Measurements from ENCODE around the gene ASB1.

Gene ASB1

DNA sequence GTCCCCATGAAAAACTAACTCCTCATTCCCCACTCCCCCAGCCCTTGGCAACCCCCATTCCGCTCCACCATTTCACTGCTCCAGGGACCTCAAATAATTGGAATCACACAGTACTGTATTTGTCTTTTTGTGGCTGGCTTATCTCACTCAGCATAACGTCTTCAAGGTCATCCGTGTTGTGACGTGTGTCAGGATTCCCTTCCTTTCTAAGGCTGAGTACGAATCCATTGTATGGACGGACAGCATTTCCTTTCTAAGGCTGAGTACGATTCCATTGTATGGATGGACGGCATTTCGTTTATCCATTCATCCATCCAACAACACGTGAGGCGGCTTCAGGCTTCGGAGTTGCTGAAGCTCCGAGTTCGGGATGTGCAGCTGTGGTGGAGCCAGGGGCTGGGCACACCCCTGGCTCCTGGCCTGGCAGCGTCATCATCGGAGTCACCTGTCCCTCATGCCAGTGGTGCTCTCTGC is 1.2 kb upstream of the ASB1 start:
- no peak overlapping the region for H3K4me3 ChIP-seq (replicated peaks; ENCODE audit: insufficient read depth, low read length)

GRCh38 chr2:238425979-238426567 is 654 bp upstream of the ASB1 start:
- no peak for TF ChIP-seq GABPA (IDR thresholded peaks at IDR 0.05; ENCODE audit: low read depth)
- no peak for TF ChIP-seq SPI1 (IDR thresholded peaks at IDR 0.05; ENCODE audit: borderline replicate concordance, low read depth)
- no peak for TF ChIP-seq POLR2AphosphoS5 (IDR thresholded peaks at IDR 0.05; ENCODE audit: low read depth)
- TF ChIP-seq, protein P1, sequence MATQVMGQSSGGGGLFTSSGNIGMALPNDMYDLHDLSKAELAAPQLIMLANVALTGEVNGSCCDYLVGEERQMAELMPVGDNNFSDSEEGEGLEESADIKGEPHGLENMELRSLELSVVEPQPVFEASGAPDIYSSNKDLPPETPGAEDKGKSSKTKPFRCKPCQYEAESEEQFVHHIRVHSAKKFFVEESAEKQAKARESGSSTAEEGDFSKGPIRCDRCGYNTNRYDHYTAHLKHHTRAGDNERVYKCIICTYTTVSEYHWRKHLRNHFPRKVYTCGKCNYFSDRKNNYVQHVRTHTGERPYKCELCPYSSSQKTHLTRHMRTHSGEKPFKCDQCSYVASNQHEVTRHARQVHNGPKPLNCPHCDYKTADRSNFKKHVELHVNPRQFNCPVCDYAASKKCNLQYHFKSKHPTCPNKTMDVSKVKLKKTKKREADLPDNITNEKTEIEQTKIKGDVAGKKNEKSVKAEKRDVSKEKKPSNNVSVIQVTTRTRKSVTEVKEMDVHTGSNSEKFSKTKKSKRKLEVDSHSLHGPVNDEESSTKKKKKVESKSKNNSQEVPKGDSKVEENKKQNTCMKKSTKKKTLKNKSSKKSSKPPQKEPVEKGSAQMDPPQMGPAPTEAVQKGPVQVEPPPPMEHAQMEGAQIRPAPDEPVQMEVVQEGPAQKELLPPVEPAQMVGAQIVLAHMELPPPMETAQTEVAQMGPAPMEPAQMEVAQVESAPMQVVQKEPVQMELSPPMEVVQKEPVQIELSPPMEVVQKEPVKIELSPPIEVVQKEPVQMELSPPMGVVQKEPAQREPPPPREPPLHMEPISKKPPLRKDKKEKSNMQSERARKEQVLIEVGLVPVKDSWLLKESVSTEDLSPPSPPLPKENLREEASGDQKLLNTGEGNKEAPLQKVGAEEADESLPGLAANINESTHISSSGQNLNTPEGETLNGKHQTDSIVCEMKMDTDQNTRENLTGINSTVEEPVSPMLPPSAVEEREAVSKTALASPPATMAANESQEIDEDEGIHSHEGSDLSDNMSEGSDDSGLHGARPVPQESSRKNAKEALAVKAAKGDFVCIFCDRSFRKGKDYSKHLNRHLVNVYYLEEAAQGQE (IDR thresholded peaks at IDR 0.05; ENCODE audit: insufficient replicate concordance, low read depth): no peak
- TF ChIP-seq, protein P2, sequence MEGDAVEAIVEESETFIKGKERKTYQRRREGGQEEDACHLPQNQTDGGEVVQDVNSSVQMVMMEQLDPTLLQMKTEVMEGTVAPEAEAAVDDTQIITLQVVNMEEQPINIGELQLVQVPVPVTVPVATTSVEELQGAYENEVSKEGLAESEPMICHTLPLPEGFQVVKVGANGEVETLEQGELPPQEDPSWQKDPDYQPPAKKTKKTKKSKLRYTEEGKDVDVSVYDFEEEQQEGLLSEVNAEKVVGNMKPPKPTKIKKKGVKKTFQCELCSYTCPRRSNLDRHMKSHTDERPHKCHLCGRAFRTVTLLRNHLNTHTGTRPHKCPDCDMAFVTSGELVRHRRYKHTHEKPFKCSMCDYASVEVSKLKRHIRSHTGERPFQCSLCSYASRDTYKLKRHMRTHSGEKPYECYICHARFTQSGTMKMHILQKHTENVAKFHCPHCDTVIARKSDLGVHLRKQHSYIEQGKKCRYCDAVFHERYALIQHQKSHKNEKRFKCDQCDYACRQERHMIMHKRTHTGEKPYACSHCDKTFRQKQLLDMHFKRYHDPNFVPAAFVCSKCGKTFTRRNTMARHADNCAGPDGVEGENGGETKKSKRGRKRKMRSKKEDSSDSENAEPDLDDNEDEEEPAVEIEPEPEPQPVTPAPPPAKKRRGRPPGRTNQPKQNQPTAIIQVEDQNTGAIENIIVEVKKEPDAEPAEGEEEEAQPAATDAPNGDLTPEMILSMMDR (IDR thresholded peaks at IDR 0.05; ENCODE audit: insufficient read depth, low read length): no peak
- H3K27ac ChIP-seq (replicated peaks): peak overlapping the region; percentile 81
- H3K4me3 ChIP-seq (replicated peaks; ENCODE audit: insufficient read depth, low read length): peak overlapping the region; percentile 76
- DNase-seq (ENCODE audit: low read depth in 1 of 2, low spot score in 1 of 2): peak in 1 of 2 experiments; percentile 8
- no peaks in the 10 kb centered on the region for H3K27me3 ChIP-seq (ENCODE audit: insufficient read depth, poor library complexity, severe bottlenecking)

More for the DNA sequence above, 1.2 kb upstream of the ASB1 start:
- no peak for DNase-seq (ENCODE audit: low read depth in 1 of 2, low spot score in 1 of 2)
- H3K27me3 ChIP-seq (ENCODE audit: insufficient read depth, poor library complexity, severe bottlenecking): no peaks in the 10 kb centered on the region
- TF ChIP-seq POLR2AphosphoS5 (IDR thresholded peaks at IDR 0.05; ENCODE audit: low read depth) (no peak), GABPA (IDR thresholded peaks at IDR 0.05; ENCODE audit: low read depth) (no peak), SPI1 (IDR thresholded peaks at IDR 0.05; ENCODE audit: borderline replicate concordance, low read depth) (no peak)
- TF ChIP-seq, protein P1 (IDR thresholded peaks at IDR 0.05; ENCODE audit: insufficient replicate concordance, low read depth): no peak
- TF ChIP-seq, protein P2 (IDR thresholded peaks at IDR 0.05; ENCODE audit: insufficient read depth, low read length): no peak
- H3K27ac ChIP-seq (replicated peaks): no peak overlapping the region

DNA sequence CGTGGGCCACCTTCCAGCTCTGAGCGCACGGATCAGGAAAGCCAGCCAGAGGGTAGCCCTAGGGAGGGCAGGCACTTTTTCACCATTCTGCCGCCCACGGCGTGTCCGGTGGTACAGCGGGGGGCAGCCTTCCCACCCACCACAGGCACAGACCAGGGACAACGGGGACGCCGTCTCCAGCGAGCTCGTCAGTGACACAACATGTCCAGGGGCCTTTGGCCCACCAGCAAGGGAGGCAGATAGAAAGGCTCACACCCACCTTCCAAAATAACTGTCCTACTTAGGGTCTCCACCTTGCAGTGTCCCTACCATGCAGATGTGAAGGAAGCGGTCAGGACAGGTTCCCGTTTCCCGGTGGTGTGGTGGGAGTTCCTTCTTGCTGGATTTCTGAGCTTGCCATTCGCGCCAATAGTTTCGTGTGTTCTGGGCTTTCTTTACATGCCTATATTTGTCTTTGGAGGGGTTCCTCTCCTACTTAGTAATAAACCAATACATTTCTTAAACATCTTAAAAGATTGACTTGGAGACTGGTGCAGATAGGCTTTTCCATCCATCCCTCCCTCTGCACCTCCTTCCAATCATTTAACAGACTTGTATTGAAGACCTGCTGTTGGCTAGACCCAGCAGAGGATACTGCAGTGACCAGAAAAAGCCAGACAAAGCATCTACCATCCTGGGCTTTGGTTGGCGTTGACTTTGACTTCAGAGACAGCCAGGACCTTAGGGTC is 872 bp downstream of the ASB1 start:
- Histone ChIP-seq H3K4me3 (replicated peaks; ENCODE audit: insufficient read depth, low read length) (peak overlapping the region; percentile 76), H3K27ac (replicated peaks) (peak overlapping the region; percentile 81), H3K27me3 (ENCODE audit: insufficient read depth, poor library complexity, severe bottlenecking) (no peaks in the 10 kb centered on the region)
- peak in 1 of 2 experiments; percentile 25 for DNase-seq (ENCODE audit: low read depth in 1 of 2, low spot score in 1 of 2)
- TF ChIP-seq SPI1 (IDR thresholded peaks at IDR 0.05; ENCODE audit: borderline replicate concordance, low read depth): no peak
- TF ChIP-seq POLR2AphosphoS5 (IDR thresholded peaks at IDR 0.05; ENCODE audit: low read depth): 0 out of 2 replicates have a peak, but pooled peaks have one; percentile 3

DNA sequence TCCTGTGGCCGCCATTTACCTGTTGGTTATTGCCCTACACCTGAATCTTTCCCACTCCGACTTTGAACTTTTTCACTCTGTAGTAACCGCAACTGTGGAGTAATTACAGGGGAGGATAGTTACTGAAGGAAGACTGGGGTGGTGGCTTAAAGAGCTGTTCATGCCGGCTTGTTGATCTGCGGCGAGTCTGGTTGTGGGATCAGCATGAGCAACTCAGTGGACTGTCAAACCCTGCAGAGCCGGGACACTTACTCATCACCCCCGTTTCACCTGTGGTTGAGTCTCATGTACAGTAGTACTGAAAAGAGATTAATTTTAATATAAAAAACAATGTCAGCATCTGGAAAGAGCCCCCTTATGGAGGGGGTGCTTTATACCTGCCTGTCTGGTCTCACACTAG is 2.1 kb downstream of the ASB1 start:
- no peak overlapping the region for H3K4me3 ChIP-seq (replicated peaks; ENCODE audit: insufficient read depth, low read length)
- no peak overlapping the region for H3K27ac ChIP-seq (replicated peaks)
- no peaks in the 10 kb centered on the region for H3K27me3 ChIP-seq (ENCODE audit: insufficient read depth, poor library complexity, severe bottlenecking)
- no peak for TF ChIP-seq GABPA (IDR thresholded peaks at IDR 0.05; ENCODE audit: low read depth)
- TF ChIP-seq, protein P2 (IDR thresholded peaks at IDR 0.05; ENCODE audit: insufficient read depth, low read length): no peak
- TF ChIP-seq, protein P1 (IDR thresholded peaks at IDR 0.05; ENCODE audit: insufficient replicate concordance, low read depth): no peak
- no peak for TF ChIP-seq POLR2AphosphoS5 (IDR thresholded peaks at IDR 0.05; ENCODE audit: low read depth)
- TF ChIP-seq SPI1 (IDR thresholded peaks at IDR 0.05; ENCODE audit: borderline replicate concordance, low read depth): no peak
- DNase-seq (ENCODE audit: low read depth in 1 of 2, low spot score in 1 of 2): no peak

Measured in HL-60 (cell line).